HEK293 (cell line): ENCODE measurements around the gene ATP6V0E2.

ENCODE experiments used
- CTCF ChIA-PET: fragments of 350-600 bp; formaldehyde crosslinking; extraction: SDS; loops from one replicate; lab custom pipeline; 2021; ENCODE audit warnings: antibody characterized with exemption; lab: Yijun Ruan, JAX
- POLR2A ChIA-PET: fragments of 300-600 bp; formaldehyde crosslinking; extraction: SDS; loops from one replicate; lab custom pipeline; 2020; ENCODE audit warnings: antibody characterized with exemption, inconsistent platforms; lab: Yijun Ruan, JAX
- H3K27ac ChIP-seq: fragments of 200-500 bp; sonication (Bioruptor generic); 2 replicates; pipeline ENCODE4 v1.5.1; 2014; ENCODE audit warnings: low read depth, low read length, control low read depth, inconsistent platforms; ENCODE audit errors: extremely low read depth
- H3K36me3 ChIP-seq, 2 experiments: fragments of 200-500 bp in 1 of 2; sonication (Bioruptor generic) in 1 of 2; 1 replicate in 1 of 2; 2 replicates in 1 of 2; pipeline ENCODE4 v1.5.1; 2014 to 2017; ENCODE audit warnings: inconsistent platforms in 2 of 2, low read length in 2 of 2; ENCODE audit not compliant: control insufficient read depth in 2 of 2, insufficient read depth in 1 of 2
- H3K4me1 ChIP-seq: fragments of 200-500 bp; sonication (Bioruptor generic); 2 replicates; pipeline ENCODE4 v1.5.1; 2014; ENCODE audit warnings: mild to moderate bottlenecking, low read length, inconsistent platforms; ENCODE audit not compliant: control insufficient read depth, insufficient read depth
- H3K4me3 ChIP-seq: 2 replicates; pipeline ENCODE4 v1.5.1; 2011; ENCODE audit warnings: low read depth, mild to moderate bottlenecking, control low read depth, low read length, moderate library complexity
- H3K9me3 ChIP-seq: fragments of 200-500 bp; sonication (Bioruptor generic); 2 replicates; pipeline ENCODE4 v1.5.1; 2014; ENCODE audit warnings: low read depth, low read length, inconsistent platforms; ENCODE audit not compliant: control insufficient read depth, insufficient read depth
- EGR2 ChIP-seq: fragments of 450-650 bp; formaldehyde crosslinking; IDR thresholded peaks from 2 replicates; pipeline ENCODE4 v1.5.1; 2016; ENCODE audit warnings: low read depth, missing biosample characterization, missing genetic modification characterization
- GLIS1 ChIP-seq: fragments of 450-650 bp; formaldehyde crosslinking; IDR thresholded peaks from 2 replicates; pipeline ENCODE4 v1.5.1; 2016; ENCODE audit warnings: missing biosample characterization, missing genetic modification characterization
- HOXC10 ChIP-seq: sonication (generic); formaldehyde crosslinking; IDR thresholded peaks from 2 replicates; pipeline ENCODE4 v1.8.1; 2023; ENCODE audit warnings: mild to moderate bottlenecking, missing genetic modification reagents
- PATZ1 ChIP-seq: fragments of 450-650 bp; formaldehyde crosslinking; IDR thresholded peaks from 2 replicates; pipeline ENCODE4 v1.5.1; 2016; ENCODE audit warnings: missing biosample characterization, missing genetic modification characterization
- SETDB1 ChIP-seq: IDR thresholded peaks from one replicate; pipeline ENCODE4 v1.6.1; 2017; ENCODE audit warnings: mild to moderate bottlenecking, low read length, moderate library complexity, mixed read lengths; ENCODE audit not compliant: insufficient read length
- ZBTB10 ChIP-seq: fragments of 450-650 bp; formaldehyde crosslinking; IDR thresholded peaks from 2 replicates; pipeline ENCODE4 v1.5.1; 2016; ENCODE audit warnings: missing biosample characterization, missing genetic modification characterization
- ZBTB49 ChIP-seq: fragments of 450-650 bp; formaldehyde crosslinking; IDR thresholded peaks from 2 replicates; pipeline ENCODE4 v1.5.1; 2016; ENCODE audit warnings: missing biosample characterization, missing genetic modification characterization, low read depth
- ZFP69B ChIP-seq: fragments of 450-650 bp; formaldehyde crosslinking; IDR thresholded peaks from 2 replicates; pipeline ENCODE4 v1.5.1; 2016; ENCODE audit warnings: missing biosample characterization, missing genetic modification characterization
- ZNF16 ChIP-seq: fragments of 450-650 bp; formaldehyde crosslinking; IDR thresholded peaks from 2 replicates; pipeline ENCODE4 v1.5.1; 2016; ENCODE audit warnings: low read depth, missing biosample characterization, missing genetic modification characterization
- ZNF175 ChIP-seq: fragments of 450-650 bp; formaldehyde crosslinking; IDR thresholded peaks from 2 replicates; pipeline ENCODE4 v1.5.1; 2016; ENCODE audit warnings: missing biosample characterization, missing genetic modification characterization
- ZNF292 ChIP-seq: fragments of 450-650 bp; formaldehyde crosslinking; IDR thresholded peaks from 2 replicates; pipeline ENCODE4 v1.5.1; 2016; ENCODE audit warnings: low read depth, missing biosample characterization, missing genetic modification characterization, borderline replicate concordance
- ZNF350 ChIP-seq: fragments of 450-650 bp; formaldehyde crosslinking; IDR thresholded peaks from 2 replicates; pipeline ENCODE4 v1.5.0; 2017; ENCODE audit warnings: missing biosample characterization, mild to moderate bottlenecking, missing genetic modification characterization
- ZNF473 ChIP-seq: fragments of 450-650 bp; formaldehyde crosslinking; IDR thresholded peaks from 2 replicates; pipeline ENCODE4 v1.5.1; 2017; ENCODE audit warnings: missing biosample characterization, missing genetic modification characterization
- ZNF548 ChIP-seq: fragments of 450-650 bp; formaldehyde crosslinking; IDR thresholded peaks from 2 replicates; pipeline ENCODE4 v1.5.1; 2016; ENCODE audit warnings: missing biosample characterization, missing genetic modification characterization
- ZNF555 ChIP-seq: fragments of 450-650 bp; formaldehyde crosslinking; conservative IDR thresholded peaks from 2 replicates; pipeline ENCODE4 v1.5.1; 2017; ENCODE audit warnings: missing biosample characterization, mild to moderate bottlenecking, missing genetic modification characterization, inconsistent platforms
- ZNF561 ChIP-seq: fragments of 450-650 bp; IDR thresholded peaks from 2 replicates; pipeline ENCODE4 v1.5.1; 2018; ENCODE audit warnings: missing biosample characterization, missing genetic modification characterization, borderline replicate concordance
- ZNF585B ChIP-seq: fragments of 450-650 bp; formaldehyde crosslinking; IDR thresholded peaks from 2 replicates; pipeline ENCODE4 v1.5.1; 2016; ENCODE audit warnings: missing biosample characterization, missing genetic modification characterization
- ZNF670 ChIP-seq: fragments of 450-650 bp; formaldehyde crosslinking; IDR thresholded peaks from 2 replicates; pipeline ENCODE4 v1.5.1; 2016; ENCODE audit warnings: missing biosample characterization, missing genetic modification characterization, low read depth
- ZNF704 ChIP-seq: fragments of 450-650 bp; formaldehyde crosslinking; IDR thresholded peaks from 2 replicates; pipeline ENCODE4 v1.5.1; 2016; ENCODE audit warnings: missing biosample characterization, missing genetic modification characterization
- ZNF76 ChIP-seq: fragments of 450-650 bp; formaldehyde crosslinking; IDR thresholded peaks from 2 replicates; pipeline ENCODE4; 2016; ENCODE audit warnings: low read depth, missing biosample characterization, missing genetic modification characterization, borderline replicate concordance
- ZSCAN23 ChIP-seq: fragments of 450-650 bp; formaldehyde crosslinking; IDR thresholded peaks from 2 replicates; pipeline ENCODE4 v1.5.1; 2016; ENCODE audit warnings: missing biosample characterization, missing genetic modification characterization

Gene ATP6V0E2

GRCh38 chr7:149864023-149864422, 9.7 kb upstream of the ATP6V0E2 start:
- Histone ChIP-seq H3K27ac (no peak overlapping the region), H3K9me3 (no peaks in the 10 kb centered on the region), H3K36me3 (peaks cover 0 to 14% of the 10 kb centered on the region in 2 experiments; a peak in 1 of 3 replicates), H3K4me3 (no peak overlapping the region), H3K4me1 (no peaks in the 10 kb centered on the region)
- ChIA-PET POLR2A (no interaction called here), CTCF (no interaction called here)
- TF ChIP-seq ZNF561 (no peak), GLIS1 (tag by site-specific recombination) (no peak), ZNF585B (no peak), ZNF555 (no peak), ZBTB49 (tag by site-specific recombination) (no peak), PATZ1 (tag by site-specific recombination) (no peak), ZNF76 (tag by site-specific recombination) (no peak), ZNF292 (tag by site-specific recombination) (no peak), ZBTB10 (no peak), ZNF473 (no peak)

- Histone ChIP-seq H3K36me3 (peaks cover 0 to 22% of the 10 kb centered on the region in 2 experiments; a peak in 1 of 3 replicates), H3K4me1 (no peaks in the 10 kb centered on the region), H3K4me3 (no peak overlapping the region), H3K27ac (no peak overlapping the region), H3K9me3 (no peaks in the 10 kb centered on the region)
- ChIA-PET POLR2A (no interaction called here), CTCF (interaction anchor here (0.9 to 1.1 kb wide), 2 partner anchors 10 to 57 kb away, joined by 3 read pairs; no protein-coding TSS in a partner anchor)
- no peak for TF ChIP-seq ZNF548 (tag by site-specific recombination)
- TF ChIP-seq ZNF350 (tag by site-specific recombination) = no peak
- TF ChIP-seq ZNF670 (tag by site-specific recombination) = no peak
- TF ChIP-seq SETDB1 = no peak
- no peak for TF ChIP-seq ZFP69B
- no peak for TF ChIP-seq HOXC10 (CRISPR knock-in tag)
- no peak for TF ChIP-seq ZNF175
- TF ChIP-seq ZSCAN23 (tag by site-specific recombination) = no peak
- no peak for TF ChIP-seq ZNF16 (tag by site-specific recombination)
- TF ChIP-seq ZNF76 (tag by site-specific recombination) = no peak
- no peak for TF ChIP-seq EGR2 (tag by site-specific recombination)
- TF ChIP-seq ZNF704 = no peak
- TF ChIP-seq, all 188 proteins: peak for 0
Observed at GRCh38 chr7:149864751-149865150, 9.0 kb upstream of the ATP6V0E2 start.
